SIG-M5 treated with dmso at 0.1 percent for 504 hours (cell line): Measurements from ENCODE around the gene TIMM17B.
A peak's percentile ranks its signal among the peaks of the same experiment; 100 is the strongest.

ENCODE experiments used
- DNase-seq: peaks from one replicate; lab custom pipeline; 2025; ENCODE audit not compliant: unreplicated experiment; lab: John Stamatoyannopoulos, UW

The TIMM17B gene

DNA sequence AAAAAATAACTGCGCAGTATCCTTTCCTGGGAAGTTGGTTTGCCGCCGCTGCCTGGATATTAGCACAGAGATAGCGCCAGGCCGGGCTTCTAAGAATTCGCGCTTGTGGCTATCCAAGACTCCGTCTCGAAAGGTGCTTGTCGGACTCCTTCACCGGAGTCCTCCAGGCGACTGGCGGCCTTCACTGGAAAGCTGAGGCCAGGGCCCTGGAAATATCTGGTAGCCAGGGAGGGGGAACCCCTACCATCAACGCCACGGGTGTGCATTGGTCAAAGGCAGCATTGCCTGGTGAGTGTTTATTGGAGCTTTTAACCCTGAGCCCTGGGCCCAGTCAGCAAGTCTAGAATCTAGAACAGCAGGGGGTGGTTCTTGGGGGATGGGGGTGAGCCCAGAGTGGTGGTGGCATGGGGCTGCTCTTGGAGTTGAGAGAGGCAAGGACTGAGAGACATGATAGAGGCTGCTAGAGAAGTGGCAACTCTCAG, 21.8 kb upstream of the TIMM17B start:
- DNase-seq: no peak

DNA sequence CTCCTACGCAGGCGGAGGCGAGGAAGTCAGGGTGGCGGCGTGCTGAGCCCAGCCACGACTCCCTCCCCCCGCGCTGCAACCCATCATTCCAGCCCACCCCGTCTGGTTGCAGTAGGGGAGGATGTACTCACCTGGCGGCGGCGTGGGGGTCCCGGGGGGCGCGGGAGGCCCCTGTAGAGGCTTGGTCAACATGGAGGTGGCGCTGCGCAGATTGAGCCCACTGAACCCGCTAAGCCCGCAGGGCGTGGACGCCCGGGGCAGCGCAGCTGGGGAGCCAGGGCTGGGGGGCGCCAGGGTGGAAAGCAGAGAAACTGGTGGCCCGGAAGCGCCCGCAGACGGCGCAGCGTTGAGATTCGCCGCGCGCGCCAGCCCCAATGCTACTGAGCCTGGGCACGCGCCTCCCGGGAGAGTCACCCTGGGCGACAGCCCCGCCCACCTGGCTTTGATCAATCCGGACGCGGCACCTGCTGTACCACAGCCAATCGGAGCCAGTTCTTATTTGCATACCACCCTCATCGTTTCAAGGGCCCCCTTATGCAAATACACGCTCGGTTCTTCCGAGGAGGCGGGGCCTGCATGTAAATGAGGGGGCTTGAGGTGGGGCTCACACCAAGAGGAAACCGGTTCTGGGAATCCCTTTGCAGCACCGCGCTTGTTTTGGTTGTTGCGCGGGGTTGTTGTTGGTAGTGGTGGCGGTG, 21.2 kb upstream of the TIMM17B start, which contains the start of gene PIM2:
PIM2 (minus strand) TSS at position 382 of the 698 bp plus-strand sequence; CDS start at position 192, 190 bp downstream.
- peak; percentile 89 for DNase-seq

DNA sequence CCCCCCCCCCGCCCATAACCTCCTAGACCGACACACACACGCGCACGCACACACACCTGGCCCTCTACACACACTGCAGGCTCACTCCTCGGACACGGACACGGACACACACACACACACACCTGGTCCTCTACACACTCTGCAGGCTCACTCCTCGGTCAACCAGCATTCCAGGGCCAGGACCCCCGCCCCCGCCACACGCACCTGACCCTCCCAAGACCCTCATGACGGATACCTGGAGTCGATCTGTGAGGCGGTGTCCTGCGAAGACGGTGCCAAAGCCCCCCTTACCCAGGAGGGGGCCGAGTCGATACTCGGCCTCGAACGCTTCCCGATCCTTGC, 20.7 kb upstream of the TIMM17B start:
- DNase-seq: no peak

DNA sequence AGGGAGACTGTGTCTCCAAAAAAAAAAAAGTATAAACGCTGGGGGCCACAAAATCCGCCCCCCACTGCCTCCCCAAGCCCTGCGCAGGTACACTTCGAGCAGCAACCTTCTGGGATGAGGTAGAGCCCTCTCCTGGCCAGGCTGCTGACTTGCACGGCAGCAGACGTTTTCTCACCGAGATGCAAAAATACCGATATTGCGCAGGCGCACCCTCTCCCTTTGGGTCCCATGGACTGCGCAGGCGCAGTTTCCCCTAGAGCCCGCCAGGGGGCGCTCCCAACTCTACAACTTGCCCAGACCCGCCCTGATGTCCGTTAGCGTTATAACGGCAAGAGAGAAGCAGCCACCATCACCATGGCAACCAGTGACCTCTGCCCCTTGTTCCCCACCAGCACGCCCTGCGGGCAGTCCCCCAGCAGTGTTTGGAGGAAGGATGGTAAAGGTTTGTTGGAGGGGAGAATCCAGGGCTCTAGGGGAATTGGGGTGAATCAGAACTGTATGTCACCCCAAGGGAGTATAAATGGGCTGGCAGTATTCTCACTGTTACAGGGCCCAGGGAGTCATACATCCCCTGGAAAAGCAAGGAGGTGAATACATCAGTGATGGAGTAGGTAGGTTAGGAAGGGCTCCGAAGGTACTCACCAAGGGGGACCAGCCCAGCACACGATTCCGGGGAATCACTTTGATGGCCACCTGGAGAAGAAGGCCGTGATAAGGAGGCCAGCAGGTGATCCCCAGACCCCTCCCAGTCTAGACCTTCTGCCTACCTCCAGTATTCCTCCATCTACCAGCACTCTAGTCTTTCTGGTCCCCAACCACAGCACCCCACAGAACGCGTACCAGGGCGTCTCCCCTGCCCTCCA, 19.8 kb upstream of the TIMM17B start:
- DNase-seq: peak; percentile 92

DNA sequence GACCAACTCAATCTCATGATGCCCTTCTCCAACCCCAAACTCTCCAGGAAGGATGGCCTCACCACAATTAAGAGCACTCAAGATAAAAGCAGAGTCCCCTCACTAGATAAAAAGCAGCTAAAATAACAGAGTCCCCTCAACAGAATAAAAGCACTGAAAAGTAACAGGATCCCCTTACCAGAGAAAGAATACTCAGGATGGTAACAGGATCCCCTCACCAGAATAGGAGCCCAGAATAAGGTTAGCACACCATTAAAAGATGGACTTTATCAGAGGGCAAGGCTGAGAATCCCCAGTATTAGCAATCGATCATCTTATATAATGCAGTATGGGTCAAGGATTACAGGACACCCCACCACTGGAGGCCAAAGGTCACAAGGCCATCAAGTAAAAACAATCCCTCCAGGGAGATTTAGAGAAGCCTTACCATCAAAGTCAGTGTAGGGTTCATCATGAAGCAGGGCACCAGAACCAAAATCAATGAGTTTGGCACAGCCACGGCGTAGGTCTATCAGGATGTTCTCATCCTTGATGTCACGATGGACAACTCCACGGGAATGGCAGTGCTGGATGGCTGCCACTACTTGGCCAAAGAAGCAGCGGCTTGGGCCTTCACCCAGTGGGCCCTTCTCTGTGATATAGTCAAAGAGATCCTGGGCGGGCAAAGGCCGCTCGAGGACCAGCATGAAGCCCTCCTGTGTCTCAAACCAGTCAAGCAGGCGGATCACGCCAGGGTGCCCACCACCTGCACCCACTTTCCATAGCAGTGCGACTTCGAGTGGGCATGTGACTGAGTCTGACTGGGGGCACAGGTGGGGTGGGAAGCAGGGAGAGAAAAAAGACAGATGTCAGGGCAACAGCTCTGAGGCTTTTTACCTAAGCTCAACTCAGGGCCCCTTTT, 17.3 kb upstream of the TIMM17B start:
- DNase-seq: no peak

DNA sequence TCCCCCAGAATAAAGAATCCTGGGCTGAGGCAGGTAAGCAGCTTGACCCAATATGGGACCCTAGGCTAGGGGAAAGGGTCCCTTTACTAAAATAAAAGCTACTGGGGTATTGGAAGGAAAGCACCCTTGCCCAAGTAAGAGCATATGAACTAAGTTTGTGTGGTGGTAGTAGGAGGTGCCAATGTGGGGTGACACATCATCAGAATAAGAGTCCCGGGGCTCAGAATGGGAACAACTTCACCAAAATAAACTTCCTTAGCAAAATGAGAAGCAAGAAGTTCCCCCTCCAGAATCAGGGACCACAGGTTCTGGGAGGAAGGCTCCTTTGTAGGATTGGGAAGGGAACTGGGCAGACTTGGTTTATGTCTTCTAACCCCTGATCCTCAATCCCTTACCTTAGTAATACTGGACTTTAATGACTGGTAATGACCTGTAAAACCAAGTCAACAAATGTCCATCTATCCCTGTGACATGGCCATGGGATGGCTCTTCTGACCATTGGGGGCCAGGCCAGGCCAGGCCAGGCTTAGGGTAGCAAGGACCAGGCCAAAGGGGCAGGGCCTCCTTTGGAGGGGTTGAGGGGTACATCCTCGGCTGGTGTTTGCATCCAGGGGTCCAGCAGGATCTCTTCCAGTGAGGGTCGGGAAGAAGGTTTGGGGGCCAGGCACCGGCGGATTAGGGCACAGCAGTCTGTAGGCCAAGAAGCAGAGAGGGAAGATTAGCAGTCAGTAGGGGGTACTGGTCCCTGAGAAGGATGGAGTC, 16.2 kb upstream of the TIMM17B start:
- no peak for DNase-seq

DNA sequence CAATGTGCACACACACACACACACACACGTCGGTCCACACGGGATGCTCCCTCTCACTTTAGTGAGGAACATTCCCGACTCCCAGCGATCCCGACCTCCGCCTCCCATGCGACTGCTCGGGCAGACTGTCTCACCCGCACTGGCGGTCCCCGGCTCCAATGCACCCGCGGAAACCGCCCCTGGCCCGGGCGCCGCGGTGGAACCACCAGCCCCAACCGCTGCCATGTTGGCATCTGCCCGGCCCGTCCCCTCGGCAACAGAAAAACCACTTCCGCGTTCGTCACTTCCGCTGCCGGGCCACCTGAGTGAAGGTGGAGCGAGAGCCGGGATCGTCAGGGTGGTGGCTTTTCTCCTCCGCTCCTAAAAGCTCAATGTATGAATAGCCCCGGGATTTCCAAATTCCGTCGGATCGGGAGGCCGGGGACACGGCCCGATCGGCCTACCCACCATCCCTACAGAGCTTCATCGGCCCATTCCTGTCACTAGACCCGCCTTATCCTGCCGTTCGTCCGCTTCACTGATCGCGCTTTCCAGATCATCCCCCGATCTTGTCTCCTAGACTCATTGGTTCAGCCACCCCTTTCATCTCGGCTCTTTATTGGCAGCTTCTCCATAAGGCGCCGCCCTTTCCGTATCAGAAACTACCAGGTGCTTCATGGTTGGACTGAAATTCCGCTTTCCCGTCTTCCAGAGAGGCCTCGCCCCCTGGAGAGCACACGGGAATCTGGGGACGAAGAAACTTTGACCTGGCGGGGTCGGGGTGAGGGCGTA, 14.0 kb upstream of the TIMM17B start, which contains the start of gene SLC35A2:
SLC35A2 (minus strand) TSS at position 235 of the 771 bp plus-strand sequence; CDS start at position 225, 10 bp downstream.
- DNase-seq: peak; percentile 80

DNA sequence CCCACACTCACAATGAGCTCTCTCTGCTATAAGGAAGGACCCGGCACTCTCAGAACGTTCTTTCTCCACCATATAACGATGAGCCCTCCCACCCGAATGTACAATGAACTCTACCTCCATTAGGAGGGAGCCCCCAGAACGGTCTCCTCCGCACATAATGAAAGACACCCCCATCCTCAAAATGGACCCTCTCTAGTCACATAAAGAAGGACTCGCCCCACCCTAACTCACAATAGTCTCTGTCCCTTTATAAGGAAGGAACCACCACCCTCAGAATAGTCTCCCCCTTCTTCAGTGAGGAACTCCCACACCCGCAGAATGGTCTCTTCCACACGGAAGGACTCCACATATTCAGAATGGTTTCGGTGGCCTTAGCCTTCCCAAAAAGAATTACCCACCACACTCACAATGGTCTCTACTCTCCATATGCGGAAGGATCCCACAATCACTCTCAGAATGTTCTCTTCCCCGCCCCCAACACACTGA, 13.4 kb upstream of the TIMM17B start:
- DNase-seq: peak; percentile 25

DNA sequence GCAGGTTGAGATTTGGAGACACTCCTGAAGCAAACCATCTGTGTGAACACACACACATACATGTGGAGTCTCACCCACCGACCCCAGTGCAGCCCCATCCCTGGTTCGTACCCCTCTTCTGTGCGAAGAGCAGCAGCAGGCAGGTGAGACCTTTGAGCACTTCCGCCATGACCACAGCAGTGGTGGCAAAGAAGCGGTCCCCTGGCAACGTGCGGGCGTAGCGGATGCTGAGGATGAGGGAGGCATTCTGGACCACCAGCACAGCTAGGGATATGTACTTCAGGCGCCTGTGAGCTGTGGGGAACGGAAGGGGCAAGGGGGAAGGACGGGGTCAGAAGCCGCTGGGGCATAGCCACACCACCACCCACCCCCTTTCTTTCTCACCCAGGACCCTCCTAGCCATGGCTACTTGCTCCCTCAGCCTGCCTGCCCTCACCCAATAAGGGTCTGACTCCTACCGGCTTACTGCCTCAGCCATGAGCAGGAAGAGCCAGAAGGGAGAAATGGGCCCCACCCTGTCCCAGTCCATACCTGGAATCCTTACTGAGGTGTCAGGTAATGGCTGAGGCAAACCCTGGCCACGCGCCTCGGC, 12.2 kb upstream of the TIMM17B start:
- no peak for DNase-seq

DNA sequence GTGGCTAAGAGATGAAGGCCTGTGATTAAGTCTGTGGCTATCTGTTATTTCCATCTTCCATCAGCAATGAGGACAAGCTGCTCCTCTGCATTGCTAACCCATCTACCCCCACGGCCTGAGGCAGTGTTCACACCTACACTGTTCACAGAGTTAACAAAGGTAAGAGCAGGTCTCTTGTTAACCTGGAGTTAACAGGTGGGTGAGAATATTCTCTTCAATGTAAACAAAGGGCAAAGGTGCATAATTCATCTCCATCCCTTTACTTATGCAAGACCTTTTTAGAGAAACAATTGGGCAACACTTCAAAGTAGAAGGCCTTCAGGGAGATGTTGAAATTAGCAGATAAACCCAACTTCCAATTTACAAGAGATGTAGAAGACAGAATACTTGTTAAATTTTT, 11.0 kb upstream of the TIMM17B start:
- DNase-seq: peak; percentile 28

DNA sequence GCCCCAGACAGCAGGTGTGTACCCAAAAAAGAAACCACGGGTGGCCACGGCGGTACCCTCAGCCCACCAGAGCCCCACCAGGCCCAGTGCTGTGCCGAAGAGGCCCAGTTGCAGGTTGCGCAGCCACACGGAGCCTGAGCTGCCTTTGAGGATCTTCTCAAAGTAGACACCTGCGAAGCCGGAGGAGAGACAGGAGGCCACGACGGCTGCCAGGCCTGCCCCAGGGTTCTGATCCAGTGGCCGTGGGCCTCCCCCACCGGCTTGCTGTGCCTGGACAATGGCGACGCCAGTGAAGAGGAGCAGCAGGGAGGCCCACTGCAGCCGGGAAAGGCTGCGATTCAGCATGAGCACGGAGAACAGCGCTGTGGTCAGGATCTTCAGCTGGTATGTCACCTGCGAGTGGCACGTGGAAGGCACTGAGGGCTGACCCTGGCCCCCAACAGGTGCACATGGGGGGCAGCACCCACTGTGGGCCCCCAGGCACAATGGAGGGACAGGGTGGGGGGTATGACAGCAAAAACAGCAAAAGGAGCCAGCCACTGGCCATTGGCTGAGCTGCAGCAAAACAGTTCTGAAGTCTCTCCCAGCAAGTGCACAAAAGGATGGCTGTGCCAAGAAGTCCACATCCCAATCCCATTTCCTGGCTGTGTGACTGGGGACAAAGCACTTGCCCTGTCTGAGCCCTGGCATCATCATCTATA, 7.7 kb upstream of the TIMM17B start:
- no peak for DNase-seq

DNA sequence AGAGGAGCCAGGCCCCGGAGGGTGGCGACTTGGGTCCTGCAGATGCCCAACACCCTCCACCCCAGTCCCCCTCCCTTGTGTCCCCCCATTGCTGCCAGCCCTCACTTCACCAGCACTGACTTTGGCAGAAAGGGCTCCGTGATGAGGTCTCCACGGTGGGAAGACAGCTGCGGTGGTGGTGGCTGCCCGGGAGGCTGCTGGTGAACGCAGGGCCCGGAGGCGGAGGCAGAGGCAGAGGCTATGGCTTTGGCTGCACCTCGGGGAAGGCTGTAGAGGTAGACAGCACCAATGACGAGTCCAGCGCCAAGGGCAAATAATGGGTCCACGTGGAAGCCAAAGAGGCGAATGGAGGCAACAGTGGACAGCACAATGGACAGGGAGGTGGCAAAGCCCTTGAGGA, 7.1 kb upstream of the TIMM17B start:
- DNase-seq: no peak

DNA sequence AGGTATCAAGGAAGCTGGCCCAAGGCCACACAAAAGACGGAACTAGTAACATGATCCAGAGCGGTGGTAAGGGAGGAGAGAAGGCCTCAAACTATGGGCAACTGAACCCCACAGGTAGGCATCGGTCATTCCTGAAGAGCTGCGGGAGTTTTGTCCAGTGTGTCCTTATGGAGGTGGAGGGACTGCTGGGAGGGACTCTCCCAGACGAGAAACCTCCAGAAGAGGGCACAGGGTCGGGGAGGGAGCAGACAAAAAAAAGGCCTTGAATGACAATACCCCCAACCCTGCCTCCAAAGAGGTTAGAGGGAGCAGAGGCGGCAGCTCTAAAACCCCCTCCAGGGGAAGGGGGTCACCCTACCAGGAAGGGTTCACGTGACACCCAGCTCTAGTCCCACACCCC, 6.6 kb upstream of the TIMM17B start:
- no peak for DNase-seq

DNA sequence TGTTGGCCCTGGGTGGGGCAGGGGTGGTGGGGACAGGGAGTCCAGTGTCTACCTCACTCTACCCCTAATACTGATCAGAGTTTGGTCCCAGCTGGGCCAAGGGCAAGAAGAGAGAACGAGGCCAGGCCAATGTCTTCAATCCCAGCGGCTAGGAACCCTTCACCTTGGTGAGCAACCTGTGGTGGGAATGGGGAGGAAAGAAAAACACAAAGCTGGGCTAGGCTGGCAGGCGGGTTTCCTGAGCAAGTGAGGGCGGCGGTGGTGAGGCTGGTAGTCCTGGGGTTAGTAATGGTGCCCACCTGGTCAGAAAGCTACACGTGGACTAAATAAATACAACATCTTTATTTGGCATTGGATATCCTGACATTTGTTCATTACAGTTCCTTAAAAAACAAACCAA, 5.7 kb upstream of the TIMM17B start:
- DNase-seq: no peak

DNA sequence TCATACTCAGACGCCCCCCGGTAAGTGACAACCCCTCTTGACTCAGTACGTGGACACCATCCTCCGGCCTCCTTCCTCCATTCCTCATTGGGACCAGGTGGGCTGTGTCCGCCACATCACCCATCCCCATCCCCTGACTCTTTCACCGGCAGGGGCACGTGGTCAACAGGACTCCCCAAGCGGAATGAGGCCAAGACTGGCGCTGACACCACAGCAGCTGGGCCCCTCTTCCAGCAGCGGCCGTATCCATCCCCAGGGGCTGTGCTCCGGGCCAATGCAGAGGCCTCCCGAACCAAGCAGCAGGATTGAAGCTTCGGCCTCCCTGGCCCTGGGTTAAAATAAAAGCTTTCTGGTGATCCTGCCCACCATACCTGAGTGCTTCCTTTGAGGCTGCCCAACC, 5.2 kb upstream of the TIMM17B start:
- no peak for DNase-seq

DNA sequence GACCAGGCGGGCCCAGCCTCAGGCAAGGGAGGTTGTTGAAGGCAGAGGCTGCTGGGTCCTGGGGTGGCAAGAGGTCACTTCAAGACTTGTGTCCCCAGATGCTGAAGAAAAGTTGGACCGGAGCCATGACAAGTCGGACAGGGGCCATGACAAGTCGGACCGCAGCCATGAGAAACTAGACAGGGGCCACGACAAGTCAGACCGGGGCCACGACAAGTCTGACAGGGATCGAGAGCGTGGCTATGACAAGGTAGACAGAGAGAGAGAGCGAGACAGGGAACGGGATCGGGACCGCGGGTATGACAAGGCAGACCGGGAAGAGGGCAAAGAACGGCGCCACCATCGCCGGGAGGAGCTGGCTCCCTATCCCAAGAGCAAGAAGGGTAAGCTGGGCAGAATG, 4.6 kb upstream of the TIMM17B start:
- DNase-seq: no peak

DNA sequence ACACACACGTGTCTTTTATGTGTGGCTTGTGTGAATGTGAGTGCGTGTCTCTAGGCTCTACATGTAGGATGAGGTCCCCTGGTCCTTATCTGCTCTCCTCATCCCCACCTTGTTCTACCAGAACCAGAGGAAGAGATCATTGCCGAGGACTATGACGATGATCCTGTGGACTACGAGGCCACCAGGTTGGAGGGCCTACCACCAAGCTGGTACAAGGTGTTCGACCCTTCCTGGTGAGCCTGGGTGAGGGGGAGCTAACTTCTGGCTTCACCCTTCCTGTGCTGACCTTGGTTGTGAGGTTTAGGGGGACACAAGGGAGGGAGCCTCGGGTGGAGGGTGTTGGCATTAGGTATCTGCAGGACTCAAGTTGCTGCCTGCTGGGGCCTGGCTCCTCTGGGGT, 3.5 kb upstream of the TIMM17B start:
- no peak for DNase-seq

DNA sequence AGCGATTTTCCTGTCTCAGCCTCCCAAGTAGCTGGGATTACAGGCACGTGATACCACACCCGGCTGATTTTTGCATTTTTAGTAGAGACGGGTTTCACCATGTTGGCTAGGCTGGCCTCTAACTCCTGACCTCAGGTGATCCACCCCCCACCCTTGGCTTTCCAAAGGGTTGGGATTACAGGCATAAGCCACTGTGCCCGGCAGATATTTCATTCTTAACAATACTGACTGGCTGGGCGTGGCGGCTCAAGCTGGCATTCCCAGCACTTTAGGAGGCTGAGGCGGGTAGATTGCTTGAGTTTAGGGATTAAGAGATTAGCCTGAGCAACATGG, 1.5 kb upstream of the TIMM17B start:
- DNase-seq: no peak

DNA sequence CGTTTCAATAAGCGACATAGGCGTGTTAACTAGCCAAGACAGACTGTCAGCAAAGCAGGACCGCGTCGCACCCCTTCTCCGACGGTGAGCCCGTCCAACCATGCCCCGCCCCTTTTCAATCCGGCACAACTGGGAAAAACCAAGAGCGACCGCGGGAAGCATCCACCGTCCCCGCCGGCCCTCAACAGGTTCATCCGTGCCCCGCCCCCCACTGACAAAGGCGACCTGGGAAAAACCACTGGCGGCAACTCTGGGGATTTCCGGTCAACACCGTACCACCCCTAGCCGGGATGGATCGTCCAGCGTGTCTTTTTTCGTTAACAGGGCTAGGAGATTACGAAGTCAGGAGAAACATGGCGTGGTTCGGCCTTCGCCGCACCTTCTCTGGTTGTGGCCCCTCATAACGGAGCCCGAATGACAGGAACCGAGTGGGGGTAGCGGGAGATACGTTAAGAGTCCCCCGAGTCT, 377 bp downstream of the TIMM17B start:
- DNase-seq: peak; percentile 62
